K562 (cell line): ENCODE measurements around the gene MAST1. TPM values are rescaled to one million over a fixed set of nuclear protein-coding genes. Genes with fewer than 3 reads are reported as not detected.

ENCODE experiments used
- ATAC-seq: fragments of 200-7000 bp; cut with Tn5 transposase; 3 replicates; pipeline ENCODE4 v1.9.1; 2020; ENCODE audit warnings: moderate library complexity
- BruUV-seq: library from RNA; stranded (reverse); fragments of 400-500 nt; replicated peaks from 2 replicates; lab custom pipeline; 2021; lab: Mats Ljungman, UMichigan
- CTCF ChIA-PET: fragments of 300-600 bp; formaldehyde crosslinking; extraction: SDS; loops from one replicate; lab custom pipeline; 2021; ENCODE audit warnings: low intra/inter-chr PET ratio; lab: Yijun Ruan, JAX
- POLR2A ChIA-PET: fragments of 300-600, 350-650 bp; sonication (Branson Sonifier 250); formaldehyde crosslinking; extraction: SDS; loops from one replicate; lab custom pipeline; 2021; ENCODE audit warnings: antibody characterized with exemption, inconsistent platforms; lab: Yijun Ruan, JAX
- DNase-seq, 4 experiments: peaks; one replicate each; pipeline versions ENCODE4 v3.0.0 to v3.0.0-alpha.2; 2011 to 2018; ENCODE audit warnings: low spot score in 3 of 4, mixed read lengths in 3 of 4; ENCODE audit errors: extremely low read depth in 1 of 4
- FAIRE-seq: peaks from 2 replicates; lab custom pipeline; 2011; peaks lifted over from hg19 to GRCh38; lab: Jason Lieb, UNC
- H2AFZ ChIP-seq: 2 replicates; pipeline ENCODE4 v1.6.0; 2011; ENCODE audit warnings: low read depth, low read length, control low read depth, inconsistent platforms
- H3K27ac ChIP-seq: fragments of 200-600 bp; 3 replicates; pipeline ENCODE4 v1.8.0; 2011; ENCODE audit warnings: low read depth, mild to moderate bottlenecking, control low read depth, inconsistent platforms, low read length, moderate library complexity, mixed read lengths; ENCODE audit errors: extremely low read depth
- H3K27me3 ChIP-seq, 2 experiments: fragments of 300-600 bp in 1 of 2; 2 replicates in 1 of 2; 3 replicates in 1 of 2; pipeline versions ENCODE4 v1.6.0 to v1.8.0; 2011; ENCODE audit warnings: inconsistent platforms in 2 of 2, low read length in 2 of 2, mild to moderate bottlenecking in 1 of 2, mixed read lengths in 1 of 2, moderate library complexity in 1 of 2; ENCODE audit not compliant: control insufficient read depth in 2 of 2, insufficient read depth in 2 of 2
- H3K36me3 ChIP-seq: fragments of 300-600 bp; 3 replicates; pipeline ENCODE4 v1.8.0; 2011; ENCODE audit warnings: mild to moderate bottlenecking, low read length, inconsistent platforms; ENCODE audit not compliant: control insufficient read depth, insufficient read depth
- H3K4me1 ChIP-seq, 2 experiments: fragments of 200-600 bp in 1 of 2; replicated peaks in 1 of 2; 2 replicates in 1 of 2; 3 replicates in 1 of 2; pipeline versions ENCODE4 v1.5.1 to v1.8.0; 2011; ENCODE audit warnings: inconsistent platforms in 2 of 2, low read length in 2 of 2, mild to moderate bottlenecking in 1 of 2, mixed read lengths in 1 of 2, moderate library complexity in 1 of 2; ENCODE audit not compliant: control insufficient read depth in 2 of 2, insufficient read depth in 2 of 2
- H3K4me2 ChIP-seq: 2 replicates; pipeline ENCODE4 v1.6.1; 2011; ENCODE audit warnings: low read length, control low read depth, inconsistent platforms, mixed read lengths; ENCODE audit not compliant: insufficient read depth
- H3K4me3 ChIP-seq: fragments of 200-600 bp; sonication (generic), shearing (Covaris generic); 2 replicates; pipeline ENCODE4 v1.5.1; 2016; ENCODE audit warnings: control low read depth, inconsistent platforms
- H3K79me2 ChIP-seq: fragments of 200-600 bp; 3 replicates; pipeline ENCODE4 v1.8.0; 2011; ENCODE audit warnings: low read length, inconsistent platforms; ENCODE audit not compliant: control insufficient read depth, insufficient read depth
- H3K9ac ChIP-seq, 2 experiments: 2 replicates each; pipeline versions ENCODE4 v1.6.0 to v1.6.1; 2011; ENCODE audit warnings: low read depth in 2 of 2, low read length in 2 of 2, control low read depth in 1 of 2, inconsistent platforms in 1 of 2, mild to moderate bottlenecking in 1 of 2, mixed read lengths in 1 of 2; ENCODE audit not compliant: insufficient read depth in 1 of 2
- H3K9me1 ChIP-seq: one replicate; pipeline ENCODE4 v1.6.0; 2011; ENCODE audit warnings: inconsistent platforms, mild to moderate bottlenecking, low read length, moderate library complexity; ENCODE audit not compliant: control insufficient read depth, insufficient read depth
- H3K9me3 ChIP-seq: replicated peaks from 2 replicates; pipeline ENCODE4 v1.5.1; 2011; ENCODE audit warnings: low read depth, low read length, inconsistent platforms; ENCODE audit not compliant: control insufficient read depth, insufficient read depth
- H4K20me1 ChIP-seq: replicated peaks from 2 replicates; pipeline ENCODE4 v1.6.1; 2011; ENCODE audit warnings: low read length, inconsistent platforms, mixed read lengths; ENCODE audit not compliant: control insufficient read depth, insufficient read depth
- ASH1L ChIP-seq: fragments of 450-650 bp; IDR thresholded peaks from 2 replicates; pipeline ENCODE4 v1.6.1; 2018; ENCODE audit warnings: borderline replicate concordance, mild to moderate bottlenecking, low read depth; ENCODE audit not compliant: partially characterized antibody
- CHD2 ChIP-seq: IDR thresholded peaks from 2 replicates; pipeline ENCODE4 v1.6.1; 2011; ENCODE audit warnings: low read depth, low read length
- ELF4 ChIP-seq: fragments of 450-650 bp; formaldehyde crosslinking; IDR thresholded peaks from 2 replicates; pipeline ENCODE4 v1.4.0; 2022; ENCODE audit warnings: missing genetic modification characterization
- FOS ChIP-seq: IDR thresholded peaks from 3 replicates; pipeline ENCODE4 v1.6.1; 2011; ENCODE audit not compliant: insufficient read length; ENCODE audit errors: extremely low read depth
- NEUROD1 ChIP-seq: fragments of 150-350 bp; IDR thresholded peaks from 2 replicates; pipeline ENCODE4 v1.6.1; 2014; ENCODE audit warnings: borderline replicate concordance, low read length, low read depth; ENCODE audit not compliant: partially characterized antibody
- NFYB ChIP-seq: IDR thresholded peaks from 2 replicates; pipeline ENCODE4 v1.6.1; 2011; ENCODE audit warnings: mild to moderate bottlenecking, moderate library complexity; ENCODE audit not compliant: insufficient read length; ENCODE audit errors: extremely low read depth
- PHB2 ChIP-seq: fragments of 450-650 bp; IDR thresholded peaks from 2 replicates; pipeline ENCODE4 v1.6.1; 2017; ENCODE audit warnings: low read depth
- ZEB2 ChIP-seq: fragments of 450-650 bp; IDR thresholded peaks from 2 replicates; pipeline ENCODE4 v1.6.1; 2016
- WGBS: fragments of 100-300 bp; shearing (Covaris generic); methylation state at CpG from one replicate; pipeline ENCODE4 v1.1.6; 2016; ENCODE audit warnings: low coverage, mixed read lengths; ENCODE audit not compliant: insufficient coverage; ENCODE audit errors: missing lambda C conversion rate; 5-methylcytosine and 5-hydroxymethylcytosine counted together
- in situ Hi-C: fragments of 300-500 bp; cut with MboI; formaldehyde crosslinking; loops from 4 replicates; pipeline ENCODE4 v1.15.0; 2018; ENCODE audit warnings: inconsistent platforms, mixed read lengths
- intact Hi-C: fragments of 100-400 bp; cut with micrococcal nuclease; formaldehyde crosslinking; loops from 2 replicates; pipeline ENCODE4 v1.14.2; 2022
- polyA plus RNA-seq, 8 experiments: library from polyadenylated mRNA; depleted of rRNA in 4 of 8; stranded (reverse) in 5 of 8; unstranded in 3 of 8; fragments of >200 nt; fragmentation: Nextera tagmentation in 2 of 8; fragmentation: Illumina TruSeq in 1 of 8; extraction: Ambion mirVana in 2 of 8; extraction: Trizol in 1 of 8; gene quantifications; 2 replicates each; pipeline versions ENCODE4 v1.2.1 to v1.2.3, GENCODE V29; 2011 to 2014; ENCODE audit warnings: inconsistent platforms in 1 of 8, missing spikeins in 1 of 8
- total RNA-seq, 7 experiments: library from RNA; depleted of rRNA in 6 of 7; stranded (reverse); fragments of >200 nt in 6 of 7; fragmentation: Illumina TruSeq in 2 of 7; extraction: Trizol in 2 of 7; gene quantifications; 2 replicates each; pipeline versions ENCODE4 v1.2.1 to v1.2.3, GENCODE V29; 2011 to 2021; ENCODE audit warnings: low replicate concordance in 1 of 7
- TF ChIP-seq, protein P1 (sequence below), 2 experiments: IDR thresholded peaks; 2 replicates each; pipeline ENCODE4 v1.6.1; 2012; ENCODE audit warnings: improper control_type of control experiment in 2 of 2, low read depth in 2 of 2, low read length in 2 of 2, borderline replicate concordance in 1 of 2
- TF ChIP-seq, protein P2 (sequence below), 2 experiments: IDR thresholded peaks in 1 of 2; conservative IDR thresholded peaks in 1 of 2; 2 replicates each; pipeline ENCODE4 v1.6.1; 2016; ENCODE audit warnings: low read depth in 2 of 2, mild to moderate bottlenecking in 1 of 2, missing compliant biosample characterization in 1 of 2, missing genetic modification characterization in 1 of 2, moderate library complexity in 1 of 2

MAST1 gene
- total and polyA plus RNA-seq, 9 of the 15 experiments (the other 6 are each of a cell fraction or from before 2014, with no cell fraction given): 0.48 to 10.3 (median 3.9) TPM

DNA sequence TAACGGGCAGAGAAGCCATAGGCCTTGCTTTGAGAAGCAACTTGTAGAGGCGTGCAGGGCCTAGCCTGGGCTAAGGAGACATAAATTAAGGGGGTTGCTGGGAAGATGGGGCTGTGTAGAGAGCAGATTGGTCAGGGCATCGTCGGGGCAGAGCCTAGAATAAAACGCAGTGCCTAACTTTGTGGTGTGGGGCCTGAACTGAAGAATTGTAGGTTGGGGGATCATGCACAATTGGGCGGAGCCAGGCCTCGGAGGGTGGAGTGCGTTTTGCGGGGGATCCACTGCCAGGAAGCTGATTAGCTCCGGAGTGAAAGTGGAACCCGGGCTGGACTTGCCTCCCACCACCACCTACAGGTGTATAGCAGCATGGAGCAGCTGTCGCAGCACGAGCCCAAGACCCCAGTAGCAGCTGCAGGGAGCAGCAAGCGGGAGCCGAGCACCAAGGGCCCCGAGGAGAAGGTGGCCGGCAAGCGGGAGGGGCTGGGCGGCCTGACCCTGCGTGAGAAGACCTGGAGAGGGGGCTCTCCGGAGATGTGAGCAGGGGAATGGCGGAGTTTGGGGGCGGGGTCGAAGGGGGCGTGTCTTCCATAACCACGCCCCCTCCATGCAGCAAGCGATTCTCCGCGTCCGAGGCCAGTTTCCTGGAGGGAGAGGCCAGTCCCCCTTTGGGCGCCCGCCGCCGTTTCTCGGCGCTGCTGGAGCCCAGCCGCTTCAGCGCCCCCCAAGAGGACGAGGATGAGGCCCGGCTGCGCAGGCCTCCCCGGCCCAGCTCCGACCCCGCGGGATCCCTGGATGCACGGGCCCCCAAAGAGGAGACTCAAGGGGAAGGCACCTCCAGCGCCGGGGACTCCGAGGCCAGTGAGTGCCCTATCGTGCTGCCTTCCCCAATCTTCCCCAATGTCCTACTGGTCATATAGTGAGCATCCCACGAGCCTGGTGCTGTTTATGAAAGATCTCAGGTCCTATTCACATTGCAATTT, 29.1 kb downstream of the MAST1 start (continued):
- TF ChIP-seq, protein P1, sequence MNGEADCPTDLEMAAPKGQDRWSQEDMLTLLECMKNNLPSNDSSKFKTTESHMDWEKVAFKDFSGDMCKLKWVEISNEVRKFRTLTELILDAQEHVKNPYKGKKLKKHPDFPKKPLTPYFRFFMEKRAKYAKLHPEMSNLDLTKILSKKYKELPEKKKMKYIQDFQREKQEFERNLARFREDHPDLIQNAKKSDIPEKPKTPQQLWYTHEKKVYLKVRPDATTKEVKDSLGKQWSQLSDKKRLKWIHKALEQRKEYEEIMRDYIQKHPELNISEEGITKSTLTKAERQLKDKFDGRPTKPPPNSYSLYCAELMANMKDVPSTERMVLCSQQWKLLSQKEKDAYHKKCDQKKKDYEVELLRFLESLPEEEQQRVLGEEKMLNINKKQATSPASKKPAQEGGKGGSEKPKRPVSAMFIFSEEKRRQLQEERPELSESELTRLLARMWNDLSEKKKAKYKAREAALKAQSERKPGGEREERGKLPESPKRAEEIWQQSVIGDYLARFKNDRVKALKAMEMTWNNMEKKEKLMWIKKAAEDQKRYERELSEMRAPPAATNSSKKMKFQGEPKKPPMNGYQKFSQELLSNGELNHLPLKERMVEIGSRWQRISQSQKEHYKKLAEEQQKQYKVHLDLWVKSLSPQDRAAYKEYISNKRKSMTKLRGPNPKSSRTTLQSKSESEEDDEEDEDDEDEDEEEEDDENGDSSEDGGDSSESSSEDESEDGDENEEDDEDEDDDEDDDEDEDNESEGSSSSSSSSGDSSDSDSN (IDR thresholded peaks at IDR 0.05; ENCODE audit: borderline replicate concordance in 1 of 2, low read depth in 2 of 2, low read length in 2 of 2): 0 out of 4 replicates have a peak, but pooled peaks of 1 of the 2 experiments have one; percentile 26

DNA sequence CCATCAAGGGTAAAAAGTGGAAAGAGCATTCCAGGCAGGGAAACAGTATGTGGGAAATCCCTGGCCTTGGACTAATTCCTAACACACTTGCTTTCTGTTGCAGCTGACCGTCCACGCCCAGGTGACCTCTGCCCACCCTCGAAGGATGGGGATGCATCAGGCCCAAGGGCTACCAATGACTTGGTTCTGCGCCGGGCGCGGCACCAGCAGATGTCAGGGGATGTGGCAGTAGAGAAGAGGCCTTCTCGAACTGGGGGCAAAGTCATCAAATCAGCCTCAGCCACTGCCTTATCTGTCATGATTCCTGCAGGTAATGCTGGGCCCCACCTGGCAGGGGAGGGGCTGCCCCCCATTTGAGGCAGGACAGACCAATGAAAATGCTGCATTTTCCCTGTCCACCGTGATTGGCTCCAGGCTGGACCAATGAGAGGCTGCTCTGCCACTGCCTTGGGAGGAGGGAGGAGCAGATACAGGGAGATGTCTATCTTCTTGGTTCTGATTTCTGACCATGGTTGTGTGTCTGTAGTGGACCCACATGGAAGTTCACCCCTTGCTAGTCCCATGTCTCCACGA, 30.3 kb downstream of the MAST1 start:
- in situ Hi-C loops (no loop called here), intact Hi-C loops (no loop called here)
- no TSS peak for BruUV-seq
- H3K27ac ChIP-seq: no peak overlapping the region
- no peaks in the 10 kb centered on the region for H3K79me2 ChIP-seq
- H4K20me1 ChIP-seq: no peaks in the 10 kb centered on the region; the same call in 1 of the 2 replicates
- ChIA-PET POLR2A (no interaction called here), CTCF (interaction anchor here (0.6 kb wide), 1 partner anchor 82 kb away, joined by 6 read pairs; no protein-coding TSS in a partner anchor)
- no peak overlapping the region for H2AFZ ChIP-seq
- H3K9me1 ChIP-seq: no peaks in the 10 kb centered on the region
- H3K9ac ChIP-seq: no peak overlapping the region
- peaks cover 2% of the 10 kb centered on the region; the same call in 1 of the 2 replicates for H3K9me3 ChIP-seq
- ATAC-seq (peak; percentile 46), FAIRE-seq (peak; percentile 56), DNase-seq (peak; percentile 64 to 85 (median 76))
- no peak overlapping the region for H3K4me3 ChIP-seq
- H3K4me1 ChIP-seq: peaks cover 8 to 50% of the 10 kb centered on the region in 2 experiments; a peak in 4 of 5 replicates
- peaks cover 3% of the 10 kb centered on the region; the same call in 1 of the 3 replicates for H3K36me3 ChIP-seq
- H3K4me2 ChIP-seq: no peak overlapping the region
- WGBS: 83% methylated on average over 8 of the region's 10 CpGs
- no peaks in the 10 kb centered on the region for H3K27me3 ChIP-seq
- peak; percentile 18 for TF ChIP-seq NEUROD1
- TF ChIP-seq ELF4 (CRISPR knock-in tag): no peak
- TF ChIP-seq, protein P2, sequence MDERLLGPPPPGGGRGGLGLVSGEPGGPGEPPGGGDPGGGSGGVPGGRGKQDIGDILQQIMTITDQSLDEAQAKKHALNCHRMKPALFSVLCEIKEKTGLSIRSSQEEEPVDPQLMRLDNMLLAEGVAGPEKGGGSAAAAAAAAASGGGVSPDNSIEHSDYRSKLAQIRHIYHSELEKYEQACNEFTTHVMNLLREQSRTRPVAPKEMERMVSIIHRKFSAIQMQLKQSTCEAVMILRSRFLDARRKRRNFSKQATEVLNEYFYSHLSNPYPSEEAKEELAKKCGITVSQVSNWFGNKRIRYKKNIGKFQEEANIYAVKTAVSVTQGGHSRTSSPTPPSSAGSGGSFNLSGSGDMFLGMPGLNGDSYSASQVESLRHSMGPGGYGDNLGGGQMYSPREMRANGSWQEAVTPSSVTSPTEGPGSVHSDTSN (CRISPR knock-in tag; IDR thresholded peaks at IDR 0.05; ENCODE audit: low read depth): peak; percentile 60
- TF ChIP-seq, protein P2 (tag; conservative IDR thresholded peaks at IDR 0.05; ENCODE audit: low read depth): peak; percentile 76
- TF ChIP-seq PHB2: no peak
- peak; percentile 86 for TF ChIP-seq NFYB
- peak; percentile 46; the same call in 1 of the 2 replicates for TF ChIP-seq CHD2
- TF ChIP-seq ZEB2: no peak
- TF ChIP-seq ASH1L: peak; percentile 59
- TF ChIP-seq FOS: peak; percentile 78
